Measurements from ENCODE around the gene KIAA0040.

The KIAA0040 gene

GRCh38 chr1:175200678-175201521, 8.3 kb upstream of the KIAA0040 start:
- DNase-seq, result no peak

DNA sequence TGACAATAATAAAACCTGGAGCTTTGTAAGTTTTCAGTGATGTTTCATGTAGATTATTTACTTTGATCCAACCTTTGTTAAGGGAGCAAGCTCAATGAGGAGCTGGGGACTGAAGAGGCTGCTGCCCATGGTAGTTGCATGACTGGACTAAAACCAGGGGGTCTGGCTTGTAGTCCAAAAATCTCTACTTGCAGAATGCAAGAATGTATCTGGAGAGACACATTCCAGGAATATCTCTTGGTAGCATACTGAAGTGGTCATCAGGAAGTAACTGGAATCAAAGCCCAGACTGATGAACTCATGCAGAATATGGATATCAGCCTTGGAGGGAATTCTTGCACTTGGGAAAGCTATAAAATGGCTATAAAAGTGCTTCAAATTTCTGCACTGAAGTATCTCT, 5.8 kb upstream of the KIAA0040 start:
- no peak for DNase-seq

- no peak for DNase-seq
Observed at GRCh38 chr1:175197531-175197930, 5.0 kb upstream of the KIAA0040 start.

DNA sequence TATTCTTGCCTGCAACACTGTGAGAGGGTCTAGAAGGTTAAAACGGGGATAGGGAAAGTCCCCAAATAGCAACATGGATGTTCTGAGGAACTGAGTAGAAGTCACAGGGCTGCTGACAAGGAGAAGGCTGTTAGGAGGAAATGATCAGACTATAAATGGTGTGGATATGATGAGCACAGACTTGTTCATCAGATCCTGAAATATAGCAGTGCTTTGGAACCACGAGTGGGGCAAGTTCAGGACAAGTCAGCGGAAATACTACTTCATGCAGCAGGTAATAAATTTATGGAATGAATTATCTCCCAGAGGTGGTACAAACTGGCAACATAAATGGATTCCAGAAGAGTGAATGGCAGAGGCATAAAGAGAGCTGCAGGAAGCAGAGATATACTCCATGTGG, 3.2 kb upstream of the KIAA0040 start:
- DNase-seq, result no peak

- no peak for DNase-seq
Observed at GRCh38 chr1:175195281-175195680, 2.7 kb upstream of the KIAA0040 start.

DNA sequence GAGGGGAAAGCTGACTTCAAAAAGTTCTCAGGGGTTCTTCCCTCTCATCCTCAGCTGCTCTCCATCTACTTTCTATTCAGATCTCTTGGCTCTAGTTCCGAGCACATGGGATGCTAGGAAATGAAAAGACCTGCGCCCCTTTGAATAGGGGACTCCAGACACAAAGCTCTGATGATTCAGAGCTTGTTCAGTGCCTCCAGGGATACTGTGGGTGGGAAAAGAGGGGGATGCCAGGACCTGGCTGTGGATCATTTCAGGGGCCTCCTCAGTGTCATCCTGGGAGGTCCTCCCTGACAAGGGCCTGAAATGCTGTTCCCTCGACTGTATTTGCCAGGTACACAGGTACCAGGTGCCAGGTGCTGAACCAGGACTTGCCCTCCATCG, 943 bp upstream of the KIAA0040 start:
- DNase-seq, result no peak

GRCh38 chr1:175192111-175192629, 406 bp downstream of the KIAA0040 start:
- no peak for DNase-seq

DNA sequence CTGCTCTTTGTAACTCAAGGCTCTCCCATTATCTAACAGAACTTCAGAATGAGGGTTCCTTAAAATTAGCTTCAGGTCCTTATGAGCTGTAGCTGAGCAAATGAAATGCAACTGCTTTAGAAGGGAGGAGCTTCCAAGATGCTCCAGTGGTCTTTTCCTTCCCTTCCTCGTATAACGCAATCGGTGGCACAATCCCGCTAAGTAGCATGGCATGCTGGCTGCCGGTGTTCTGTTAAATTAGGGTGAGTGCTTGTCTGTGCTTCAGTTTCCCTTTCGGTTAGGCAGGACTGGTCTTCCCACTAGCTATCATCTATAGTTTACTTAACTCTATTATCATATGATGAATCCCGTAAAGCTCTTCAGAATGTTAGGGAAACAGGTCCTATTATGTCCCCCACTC, 917 bp downstream of the KIAA0040 start:
- no peak for DNase-seq

DNA sequence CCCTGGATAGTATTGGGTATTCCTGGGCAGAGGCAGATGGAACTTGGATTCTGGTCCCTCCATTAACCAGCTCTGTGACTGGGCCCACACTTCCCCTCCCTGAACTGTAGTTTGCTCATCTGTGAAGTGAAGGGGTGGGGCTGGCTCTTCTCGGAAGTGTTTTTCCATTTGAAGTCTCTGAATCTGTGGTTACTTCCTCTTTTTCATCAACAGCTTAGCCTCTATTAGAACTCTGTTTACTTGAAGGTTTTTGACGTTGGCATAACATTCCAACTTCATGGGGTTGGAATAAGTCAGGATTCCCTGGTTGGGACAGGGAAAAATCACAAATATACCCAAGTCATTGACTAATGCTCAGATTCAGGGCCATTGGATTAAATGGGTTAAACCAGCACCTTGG, 3.6 kb downstream of the KIAA0040 start:
- no peak for DNase-seq

- DNase-seq, result no peak
Observed at GRCh38 chr1:175186433-175187160, 6.0 kb downstream of the KIAA0040 start.

- no peak for DNase-seq
Observed at GRCh38 chr1:175185903-175186302, 6.7 kb downstream of the KIAA0040 start.

GRCh38 chr1:175183586-175183985, 9.0 kb downstream of the KIAA0040 start:
- DNase-seq, result no peak

- DNase-seq, result no peak
Observed at GRCh38 chr1:175182201-175182746, 10.3 kb downstream of the KIAA0040 start.

DNA sequence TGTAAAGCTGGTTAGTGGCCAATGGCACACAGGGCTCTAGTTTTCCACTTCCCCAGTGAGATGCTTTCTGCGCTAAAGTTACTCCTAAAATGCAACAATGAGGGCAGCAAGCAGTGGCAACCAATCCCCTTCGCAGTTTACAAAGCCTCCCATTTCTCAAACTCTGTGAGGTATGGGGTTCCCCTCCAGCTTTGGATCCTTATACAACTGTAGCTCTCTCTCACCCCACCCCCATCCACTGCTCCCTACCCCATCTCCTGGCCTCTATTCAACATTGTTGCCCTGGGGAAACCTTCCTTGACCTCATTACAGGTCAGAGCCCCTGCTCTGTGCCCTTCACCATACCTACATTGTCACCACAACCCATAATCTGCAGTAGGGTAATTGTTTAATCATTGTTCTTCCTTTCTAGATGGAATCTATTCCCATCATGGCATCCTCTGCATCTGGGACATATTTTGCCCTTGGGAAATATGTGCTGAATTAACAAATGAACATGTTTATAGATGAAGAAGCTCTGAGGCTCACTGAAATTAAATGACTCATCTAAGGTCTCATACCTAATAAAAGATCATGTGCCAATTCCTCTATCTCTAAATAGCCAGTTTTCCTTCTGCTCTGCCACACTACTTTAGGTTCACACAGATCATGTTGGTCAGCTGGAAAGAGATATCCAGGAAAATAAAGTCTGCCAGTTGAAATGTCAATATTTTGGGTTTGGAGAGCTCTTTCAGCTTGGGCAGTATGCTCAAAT, 12.6 kb downstream of the KIAA0040 start:
- DNase-seq, result no peak

- DNase-seq, result no peak
Observed at GRCh38 chr1:175178456-175178855, 14.1 kb downstream of the KIAA0040 start.

- DNase-seq, result no peak
Observed at GRCh38 chr1:175178056-175178455, 14.5 kb downstream of the KIAA0040 start.

- no peak for DNase-seq
Observed at GRCh38 chr1:175176246-175176645, 16.3 kb downstream of the KIAA0040 start.

- DNase-seq, result no peak
Observed at GRCh38 chr1:175174309-175175102, 18.1 kb downstream of the KIAA0040 start.

DNA sequence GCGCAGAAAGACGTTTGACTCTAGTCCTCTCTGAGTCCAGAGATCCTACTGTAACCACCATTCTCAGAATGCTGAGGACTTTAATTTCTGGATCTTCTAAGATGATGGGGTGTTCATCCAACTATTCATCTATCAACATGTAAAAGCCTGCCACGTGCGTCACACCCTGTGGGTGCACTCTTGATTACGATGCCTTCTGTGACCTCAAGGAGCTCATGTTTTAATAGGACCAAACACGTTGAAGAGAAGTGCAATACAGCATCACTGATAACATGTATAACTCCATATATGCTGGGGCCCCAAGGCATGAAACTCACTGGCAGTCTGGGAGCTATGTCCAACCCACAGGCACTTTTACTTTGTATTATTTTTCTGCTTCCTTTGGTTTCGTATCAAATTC, 19.0 kb downstream of the KIAA0040 start:
- DNase-seq, result no peak

DNA sequence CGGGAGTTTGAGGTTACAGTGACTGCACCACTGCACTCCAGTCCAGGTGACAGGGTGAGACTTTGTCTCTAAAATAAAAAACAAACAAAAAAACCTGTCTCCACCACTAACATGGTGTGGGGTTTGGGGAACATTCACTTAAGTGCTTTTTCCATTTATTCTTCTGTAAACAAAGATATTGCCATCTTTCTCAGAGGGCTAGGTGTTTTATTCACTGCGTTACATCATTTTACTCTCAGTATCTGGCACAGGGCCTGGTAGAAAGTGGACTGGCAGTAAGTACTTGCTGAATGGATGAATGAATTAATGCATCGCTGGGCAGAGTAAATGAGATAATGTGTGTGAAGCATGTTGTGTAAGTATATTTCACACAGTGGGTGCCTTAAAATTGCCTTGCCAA, 20.1 kb downstream of the KIAA0040 start:
- DNase-seq, result no peak

DNA sequence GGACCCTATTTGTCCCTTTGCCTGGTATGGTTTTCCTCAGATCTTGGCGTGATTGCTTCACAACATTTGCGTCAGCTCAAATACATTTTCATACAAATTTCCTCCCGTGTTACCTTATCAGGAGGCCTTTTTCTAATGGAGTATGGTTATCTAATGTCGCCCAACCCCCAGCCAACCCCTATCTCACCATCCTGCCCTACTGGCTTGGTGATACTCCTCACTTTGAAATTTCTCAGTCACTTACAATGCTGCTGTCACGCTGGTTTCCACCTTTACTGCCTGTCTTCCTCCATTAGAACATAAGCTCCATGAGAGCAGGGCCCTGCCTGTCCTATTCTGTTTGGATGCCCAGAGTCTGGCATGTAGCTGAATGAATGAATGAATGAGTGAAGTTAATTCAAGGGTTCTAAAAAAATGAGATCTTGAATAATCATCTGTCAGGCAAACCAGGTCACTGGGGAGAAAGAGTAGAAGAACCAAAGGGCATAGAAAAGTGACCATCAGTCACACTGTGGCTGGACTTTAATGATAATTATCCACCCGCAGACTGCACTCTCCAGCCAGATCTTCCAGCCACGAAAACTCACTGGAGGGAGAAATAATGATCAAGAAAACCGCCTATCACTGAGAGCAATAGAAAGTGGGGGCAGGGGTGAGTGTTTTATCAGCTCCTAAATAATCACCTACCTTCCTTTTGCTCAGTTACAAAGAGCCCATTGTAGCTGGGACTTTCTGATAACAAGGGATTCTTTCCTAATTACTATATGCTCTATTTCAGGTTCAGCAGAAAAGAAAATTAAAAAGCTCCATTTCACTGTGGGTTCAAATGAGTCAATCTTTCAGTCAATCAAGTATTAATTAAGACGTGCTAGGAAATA, 21.3 kb downstream of the KIAA0040 start:
- no peak for DNase-seq

All from NCI-H1417 treated with DMSO at 0.1 percent for 48 hours (cell line).